K562 treated with DMSO at 1 percent for 12 hours (cell line): ENCODE measurements around the gene ANKRD36C. TPM values are rescaled to one million over a fixed set of nuclear protein-coding genes. Genes with fewer than 3 reads are reported as not detected.

Experiments used
- total RNA-seq: library from RNA; unstranded; fragments of 300-600 nt; gene quantifications from 2 replicates; pipeline ENCODE4 v1.2.3, GENCODE V29; 2022; ENCODE audit not compliant: insufficient read depth

ANKRD36C gene
- total RNA-seq = 1.6 and 6.1 TPM in 2 replicates

DNA sequence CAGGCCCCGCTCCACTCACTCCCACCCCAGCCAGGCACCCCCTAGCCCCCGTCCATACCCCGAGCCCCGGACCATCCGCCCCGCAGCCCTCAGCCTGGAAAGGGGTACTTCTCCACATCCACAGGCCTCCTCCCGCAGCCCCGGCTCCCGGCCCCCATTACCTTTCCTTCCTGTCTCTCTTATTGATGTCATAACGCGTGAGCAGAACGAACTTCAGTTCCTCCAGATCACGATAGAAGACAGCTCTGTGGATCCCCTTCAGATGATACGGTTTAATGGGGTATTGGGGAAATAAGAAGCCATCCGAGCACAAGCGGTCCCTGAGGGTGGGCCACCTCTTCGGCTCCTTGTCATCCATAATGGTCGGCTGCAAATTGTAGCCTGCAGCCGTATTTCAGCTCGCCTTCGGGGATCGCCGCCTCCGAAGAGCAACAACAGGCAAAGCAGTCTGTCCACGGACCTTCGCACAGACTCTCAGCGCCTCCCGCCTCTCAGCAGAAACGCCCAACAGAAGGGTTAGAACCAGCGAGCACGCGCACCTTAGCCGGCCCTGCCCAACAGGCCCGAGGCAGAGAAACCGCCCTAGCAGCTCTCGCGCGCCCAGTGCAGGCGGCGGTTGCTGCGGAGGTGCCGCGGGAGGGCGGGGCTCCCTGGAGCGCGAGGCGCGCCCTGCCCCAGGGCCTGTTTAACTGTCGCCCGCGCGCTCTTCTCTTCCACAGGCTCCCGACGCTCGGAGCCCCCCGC is at the start of gene ANKRD36C:
Gene ANKRD36C (minus strand): TSS at position 474 of the 744 bp plus-strand sequence. CDS start 116 bp downstream, at position 358.

DNA sequence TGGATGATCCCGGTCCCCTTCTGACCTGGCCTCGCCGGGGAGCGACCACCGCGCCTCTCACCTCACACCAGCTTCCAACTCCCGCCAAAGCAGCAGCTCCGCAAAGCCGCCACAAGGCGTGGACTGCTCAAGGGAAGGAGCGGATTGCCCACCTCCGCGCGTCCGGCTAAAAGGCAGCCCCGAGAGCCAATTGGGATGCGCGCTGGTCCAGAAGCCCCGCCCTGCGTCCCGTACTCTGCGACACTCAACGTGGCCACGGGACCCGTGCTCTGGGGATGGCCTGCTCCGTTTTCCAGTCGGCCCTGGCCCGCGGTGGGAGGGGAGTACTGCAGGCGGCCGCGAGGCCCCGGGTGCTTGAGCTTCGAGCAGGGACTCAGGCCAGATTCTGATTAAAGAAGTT is 43.2 kb upstream of the ANKRD36C start, which contains the start of gene GPAT2:
Gene GPAT2 (minus strand): TSS at position 125 of the 400 bp plus-strand sequence. CDS start 2,557 bp downstream, outside the sequence.

Other genes with a start within 250 kb of the ANKRD36C start
- gene GPAT2, start 43.1 kb upstream of the ANKRD36C start, total RNA-seq = 0.50 and 1.2 TPM in 2 replicates
- not detected in 2 replicates for gene ADRA2B, start 124.7 kb upstream of the ANKRD36C start, total RNA-seq
- gene ASTL, start 146.7 kb upstream of the ANKRD36C start, total RNA-seq = not detected in 2 replicates
- 0.52 TPM in 1 of 2 replicates, not detected in the other for gene DUSP2, start 153.6 kb upstream of the ANKRD36C start, total RNA-seq
- 50.2 and 102 TPM in 2 replicates for gene STARD7, start 217.0 kb upstream of the ANKRD36C start, total RNA-seq